ENCODE results near the gene PAEP.

PAEP gene

GRCh38 chr9:135614821-135615665, 53.5 kb downstream of the PAEP start:
- no peak for DNase-seq (ENCODE audit: low read depth in 2 of 2)

- no peak for DNase-seq (ENCODE audit: low read depth in 2 of 2)
Observed at GRCh38 chr9:135615666-135616618, 54.4 kb downstream of the PAEP start.

Data from stimulated activated CD4-positive, alpha-beta T cell treated with anti-CD3 and anti-CD28 coated beads, Interleukin-12 subunit alpha, Interleukin-12 subunit beta, amount 100 ng/mL, for 24 hours (primary cell).